Trophoblast cell (in vitro differentiated cells and primary cell): Measurements from ENCODE around the gene ST8SIA5.

Experiments used
- DNase-seq, 2 donors: peaks; one replicate each; pipeline ENCODE4 v3.0.0-alpha.2; 2016
- H2AFZ ChIP-seq: 2 replicates; pipeline ENCODE4 v1.6.1; 2013; ENCODE audit warnings: low read length, moderate library complexity, mild to moderate bottlenecking; ENCODE audit not compliant: insufficient read depth, poor library complexity
- H2AK5ac ChIP-seq: 2 replicates; pipeline ENCODE4 v1.6.1; 2013; ENCODE audit warnings: mild to moderate bottlenecking, low read length
- H2BK120ac ChIP-seq: 2 replicates; pipeline ENCODE4 v1.6.1; 2013; ENCODE audit warnings: low read length, mild to moderate bottlenecking, moderate library complexity; ENCODE audit not compliant: insufficient read depth, poor library complexity
- H2BK12ac ChIP-seq: 2 replicates; pipeline ENCODE4 v1.6.1; 2013; ENCODE audit warnings: mild to moderate bottlenecking, low read length, moderate library complexity
- H2BK5ac ChIP-seq: 2 replicates; pipeline ENCODE4 v1.6.1; 2013; ENCODE audit warnings: low read length, low read depth, moderate library complexity, mild to moderate bottlenecking; ENCODE audit not compliant: poor library complexity
- H3K14ac ChIP-seq: 2 replicates; pipeline ENCODE4 v1.6.1; 2013; ENCODE audit warnings: mild to moderate bottlenecking, low read length
- H3K18ac ChIP-seq: 2 replicates; pipeline ENCODE4 v1.6.1; 2013; ENCODE audit warnings: mild to moderate bottlenecking, low read length
- H3K23ac ChIP-seq: 2 replicates; pipeline ENCODE4 v1.6.1; 2013; ENCODE audit warnings: low read length
- H3K27ac ChIP-seq: 2 replicates; pipeline ENCODE4 v1.5.1; 2013; ENCODE audit warnings: low read depth, mild to moderate bottlenecking, inconsistent platforms, low read length, moderate library complexity
- H3K27me3 ChIP-seq: 2 replicates; pipeline ENCODE4 v1.6.1; 2013; ENCODE audit warnings: inconsistent platforms, mild to moderate bottlenecking, low read length, moderate library complexity; ENCODE audit not compliant: insufficient read depth
- H3K36me3 ChIP-seq, 2 experiments: 1 replicate in 1 of 2; 2 replicates in 1 of 2; pipeline ENCODE4 v1.6.1; 2013; ENCODE audit warnings: low read length in 2 of 2, mild to moderate bottlenecking in 2 of 2, moderate library complexity in 1 of 2; ENCODE audit not compliant: insufficient read depth in 2 of 2, control insufficient read depth in 1 of 2
- H3K4ac ChIP-seq: 2 replicates; pipeline ENCODE4 v1.6.1; 2013; ENCODE audit warnings: low read depth, mild to moderate bottlenecking, low read length, moderate library complexity
- H3K4me1 ChIP-seq, 2 experiments: 1 replicate in 1 of 2; 2 replicates in 1 of 2; pipeline ENCODE4 v1.6.1; 2013; ENCODE audit warnings: low read length in 2 of 2, mild to moderate bottlenecking in 2 of 2, moderate library complexity in 1 of 2; ENCODE audit not compliant: insufficient read depth in 2 of 2, control insufficient read depth in 1 of 2
- H3K4me2 ChIP-seq: 2 replicates; pipeline ENCODE4 v1.6.1; 2013; ENCODE audit warnings: inconsistent platforms, mild to moderate bottlenecking, low read length, moderate library complexity
- H3K4me3 ChIP-seq: 2 replicates; pipeline ENCODE4 v1.5.1; 2013; ENCODE audit warnings: mild to moderate bottlenecking, low read depth, low read length, inconsistent platforms
- H3K79me1 ChIP-seq: one replicate; pipeline ENCODE4 v1.6.1; 2013; ENCODE audit warnings: low read length
- H3K79me2 ChIP-seq: 2 replicates; pipeline ENCODE4 v1.6.1; 2013; ENCODE audit warnings: low read length, mild to moderate bottlenecking; ENCODE audit not compliant: control insufficient read depth, insufficient read depth, poor library complexity
- H3K9ac ChIP-seq: 2 replicates; pipeline ENCODE4 v1.6.1; 2013; ENCODE audit warnings: mild to moderate bottlenecking, low read length
- H3K9me3 ChIP-seq: 2 replicates; pipeline ENCODE4 v1.6.1; 2013; ENCODE audit warnings: low read depth, mild to moderate bottlenecking, control low read depth, inconsistent platforms, low read length; ENCODE audit not compliant: insufficient read depth
- H4K12ac ChIP-seq: 2 replicates; pipeline ENCODE4 v1.6.1; 2013; ENCODE audit warnings: low read depth, mild to moderate bottlenecking, low read length, moderate library complexity
- H4K8ac ChIP-seq: 2 replicates; pipeline ENCODE4 v1.6.1; 2013; ENCODE audit warnings: low read depth, mild to moderate bottlenecking, low read length, moderate library complexity
- H4K91ac ChIP-seq: one replicate; pipeline ENCODE4 v1.6.1; 2013; ENCODE audit warnings: low read depth, mild to moderate bottlenecking, low read length, moderate library complexity
- WGBS: extraction: QIAGEN DNeasy Blood & Tissue Kit; methylation state at CpG from one replicate; pipeline ENCODE4 v1.1.7; 2013; ENCODE audit warnings: missing lambda C conversion rate; ENCODE audit not compliant: insufficient read length, insufficient coverage; ENCODE audit errors: extremely low coverage; 5-methylcytosine and 5-hydroxymethylcytosine counted together

The ST8SIA5 gene

GRCh38 chr18:46660957-46661749 lies 95.7 kb downstream of the ST8SIA5 start:
- no peaks in the 10 kb centered on the region for H3K4me1 ChIP-seq
- no peak for DNase-seq
- H3K4me2 ChIP-seq: no peak overlapping the region
- H3K79me1 ChIP-seq: no peaks in the 10 kb centered on the region
- H4K8ac ChIP-seq: no peak overlapping the region
- no peaks in the 10 kb centered on the region for H3K79me2 ChIP-seq
- peaks cover 2% of the 10 kb centered on the region for H3K9me3 ChIP-seq
- H2BK12ac ChIP-seq: no peak overlapping the region
- H2AK5ac ChIP-seq: no peak overlapping the region
- whole genome bisulfite sequencing: no CpG with 5 or more reads among the region's 9 CpGs
- H3K18ac ChIP-seq: no peak overlapping the region
- no peak overlapping the region for H2BK120ac ChIP-seq
- no peaks in the 10 kb centered on the region for H3K27me3 ChIP-seq
- no peak overlapping the region for H3K23ac ChIP-seq
- H3K14ac ChIP-seq: no peak overlapping the region
- H2BK5ac ChIP-seq: no peak overlapping the region
- H3K36me3 ChIP-seq: no peaks in the 10 kb centered on the region
- no peak overlapping the region for H4K12ac ChIP-seq
- no peak overlapping the region for H3K4ac ChIP-seq
- H4K91ac ChIP-seq: no peak overlapping the region
- H3K27ac ChIP-seq: no peak overlapping the region
- H3K4me3 ChIP-seq: no peak overlapping the region
- H2AFZ ChIP-seq: no peak overlapping the region
- H3K9ac ChIP-seq: no peak overlapping the region

- Histone ChIP-seq H3K4ac (no peak overlapping the region), H4K12ac (no peak overlapping the region), H3K23ac (no peak overlapping the region), H4K91ac (no peak overlapping the region), H3K14ac (no peak overlapping the region), H2AK5ac (no peak overlapping the region), H3K27me3 (no peaks in the 10 kb centered on the region), H2AFZ (no peak overlapping the region), H3K36me3 (no peaks in the 10 kb centered on the region), H2BK120ac (no peak overlapping the region), H2BK12ac (no peak overlapping the region), H3K4me2 (no peak overlapping the region), H2BK5ac (no peak overlapping the region), H3K9me3 (peaks cover 2% of the 10 kb centered on the region), H3K4me1 (no peaks in the 10 kb centered on the region), H3K79me1 (no peaks in the 10 kb centered on the region), H4K8ac (no peak overlapping the region), H3K27ac (no peak overlapping the region), H3K9ac (no peak overlapping the region), H3K4me3 (no peak overlapping the region), H3K18ac (no peak overlapping the region), H3K79me2 (no peaks in the 10 kb centered on the region)
- WGBS: no CpG with 5 or more reads among the region's 3 CpGs
- DNase-seq: no peak
Observed at GRCh38 chr18:46659484-46659883, 97.4 kb downstream of the ST8SIA5 start.

- WGBS: no CpG with 5 or more reads among the region's 25 CpGs
- no peak within 1 kb of the TSS for H2BK12ac ChIP-seq
- H3K4ac ChIP-seq: no peak within 1 kb of the TSS
- no peak within 1 kb of the TSS for H4K8ac ChIP-seq
- H2AK5ac ChIP-seq: no peak within 1 kb of the TSS
- no peak for DNase-seq
- H2BK120ac ChIP-seq: no peak within 1 kb of the TSS
- H3K4me2 ChIP-seq: no peak within 1 kb of the TSS
- H3K9ac ChIP-seq: no peak within 1 kb of the TSS
- H4K12ac ChIP-seq: no peak within 1 kb of the TSS
- no peak within 1 kb of the TSS for H3K23ac ChIP-seq
- no peaks in the 10 kb centered on the region for H3K79me1 ChIP-seq
- no peak within 1 kb of the TSS for H4K91ac ChIP-seq
- H2AFZ ChIP-seq: no peak within 1 kb of the TSS
- no peak within 1 kb of the TSS for H3K14ac ChIP-seq
- no peaks in the 10 kb centered on the region for H3K79me2 ChIP-seq
- H3K4me1 ChIP-seq: no peaks in the 10 kb centered on the region
- H3K27me3 ChIP-seq: no peaks in the 10 kb centered on the region
- H3K9me3 ChIP-seq: peaks cover 2% of the 10 kb centered on the region
- H3K36me3 ChIP-seq: no peaks in the 10 kb centered on the region
- H3K4me3 ChIP-seq: no peak within 1 kb of the TSS
- no peak within 1 kb of the TSS for H2BK5ac ChIP-seq
- H3K18ac ChIP-seq: no peak within 1 kb of the TSS
- no peak within 1 kb of the TSS for H3K27ac ChIP-seq
Observed at GRCh38 chr18:46657115-46657955, 99.5 kb downstream of the ST8SIA5 start, which contains the start of gene LOXHD1. Gene LOXHD1, minus strand, starts transcription at chr18:46657220. Its CDS starts 187 bp downstream, at chr18:46657033.

- Histone ChIP-seq H3K4me2 (no peak overlapping the region), H2BK12ac (no peak overlapping the region), H3K4me3 (no peak overlapping the region), H3K79me1 (no peaks in the 10 kb centered on the region), H2AK5ac (no peak overlapping the region), H3K79me2 (no peaks in the 10 kb centered on the region), H3K27me3 (no peaks in the 10 kb centered on the region), H3K4me1 (no peaks in the 10 kb centered on the region), H2AFZ (no peak overlapping the region), H3K4ac (no peak overlapping the region), H4K8ac (no peak overlapping the region), H3K9ac (no peak overlapping the region), H2BK5ac (no peak overlapping the region), H4K91ac (no peak overlapping the region), H2BK120ac (no peak overlapping the region), H3K36me3 (no peaks in the 10 kb centered on the region), H3K18ac (no peak overlapping the region), H3K27ac (no peak overlapping the region), H4K12ac (no peak overlapping the region), H3K14ac (no peak overlapping the region), H3K23ac (no peak overlapping the region), H3K9me3 (peaks cover 2% of the 10 kb centered on the region)
- WGBS: no CpG with 5 or more reads among the region's 27 CpGs
- no peak for DNase-seq
Observed at GRCh38 chr18:46656326-46657114, 100.3 kb downstream of the ST8SIA5 start.
